Hepatocyte (in vitro differentiated cells): ENCODE data around the gene HS3ST4.

ENCODE experiments used
- CTCF ChIP-seq: fragments of 200-600 bp; sonication (generic); IDR thresholded peaks from 2 replicates; pipeline ENCODE4 v1.5.1; 2016; ENCODE audit warnings: antibody characterized with exemption, mild to moderate bottlenecking; ENCODE audit not compliant: poor library complexity
- EZH2phosphoT487 ChIP-seq: fragments of 200-600 bp; sonication (generic); IDR thresholded peaks from one replicate; pipeline ENCODE4 v1.6.1; 2018; ENCODE audit warnings: antibody characterized with exemption, mild to moderate bottlenecking, low read depth, moderate library complexity; ENCODE audit not compliant: unreplicated experiment, severe bottlenecking

GRCh38 chr16:25835126-25835525 lies 143.4 kb downstream of the HS3ST4 start:
- TF ChIP-seq CTCF = no peak
- no peak for TF ChIP-seq EZH2phosphoT487
